Mesodermal cell (in vitro differentiated cells): ENCODE results near the gene PRC1.
A peak's percentile ranks its signal among the peaks of the same experiment; 100 is the strongest.

Experiments used
- H3K27ac ChIP-seq: 2 replicates; pipeline ENCODE4 v1.7.0; 2013; ENCODE audit warnings: mild to moderate bottlenecking, low read depth, low read length, moderate library complexity; ENCODE audit not compliant: severe bottlenecking
- H3K36me3 ChIP-seq: 2 replicates; pipeline ENCODE4 v1.7.1; 2013; ENCODE audit warnings: mild to moderate bottlenecking, low read length, moderate library complexity; ENCODE audit not compliant: control insufficient read depth, insufficient read depth
- H3K4me1 ChIP-seq: one replicate; pipeline ENCODE4 v1.7.1; 2013; ENCODE audit warnings: mild to moderate bottlenecking, low read length; ENCODE audit not compliant: insufficient read depth, control insufficient read depth, poor library complexity, severe bottlenecking
- H3K4me3 ChIP-seq: 2 replicates; pipeline ENCODE4 v1.7.0; 2013; ENCODE audit warnings: low read length, control low read depth, mild to moderate bottlenecking; ENCODE audit not compliant: insufficient read depth, poor library complexity, severe bottlenecking; ENCODE audit errors: extremely low read depth
- H3K9me3 ChIP-seq: 2 replicates; pipeline ENCODE4 v1.7.1; 2013; ENCODE audit warnings: mild to moderate bottlenecking, low read length, moderate library complexity; ENCODE audit not compliant: control insufficient read depth
- WGBS, 2 experiments: methylation state at CpG; one replicate each; pipeline ENCODE4 v1.1.5; 2013; ENCODE audit warnings: missing lambda C conversion rate in 2 of 2; ENCODE audit not compliant: insufficient coverage in 2 of 2; 5-methylcytosine and 5-hydroxymethylcytosine counted together

PRC1 gene

GRCh38 chr15:90945091-90945490 is 49.2 kb downstream of the PRC1 start:
- Histone ChIP-seq H3K4me3 (no peak overlapping the region), H3K27ac (no peak overlapping the region), H3K4me1 (no peaks in the 10 kb centered on the region), H3K36me3 (peaks cover 89% of the 10 kb centered on the region), H3K9me3 (no peaks in the 10 kb centered on the region)
- 92 to 100% methylated on average over 4 to 6 of the region's 7 CpGs for WGBS, 2 experiments

GRCh38 chr15:90942354-90943120 is 51.8 kb downstream of the PRC1 start:
- Histone ChIP-seq H3K4me1 (no peaks in the 10 kb centered on the region), H3K9me3 (no peaks in the 10 kb centered on the region), H3K27ac (no peak overlapping the region), H3K4me3 (no peak overlapping the region), H3K36me3 (peaks cover 89% of the 10 kb centered on the region)
- WGBS, 2 experiments = 97 to 98% methylated on average over 11 of the region's 12 CpGs

GRCh38 chr15:90941038-90941437 is 53.3 kb downstream of the PRC1 start:
- WGBS, 2 experiments = 98 to 100% methylated on average over 4 of the region's 4 CpGs
- H3K4me3 ChIP-seq = no peak overlapping the region
- no peaks in the 10 kb centered on the region for H3K9me3 ChIP-seq
- H3K4me1 ChIP-seq = peaks cover 4% of the 10 kb centered on the region
- no peak overlapping the region for H3K27ac ChIP-seq
- peaks cover 91% of the 10 kb centered on the region for H3K36me3 ChIP-seq

GRCh38 chr15:90939756-90940155 is 54.6 kb downstream of the PRC1 start:
- peaks cover 8% of the 10 kb centered on the region for H3K4me1 ChIP-seq
- peaks cover 82% of the 10 kb centered on the region for H3K36me3 ChIP-seq
- no peak overlapping the region for H3K27ac ChIP-seq
- H3K9me3 ChIP-seq = no peaks in the 10 kb centered on the region
- no peak overlapping the region for H3K4me3 ChIP-seq
- WGBS, 2 experiments = 95 to 97% methylated on average over 4 to 7 of the region's 7 CpGs

GRCh38 chr15:90938261-90938660 is 56.1 kb downstream of the PRC1 start:
- peaks cover 67% of the 10 kb centered on the region for H3K36me3 ChIP-seq
- H3K9me3 ChIP-seq = no peaks in the 10 kb centered on the region
- H3K4me1 ChIP-seq = peaks cover 8% of the 10 kb centered on the region
- 95 to 97% methylated on average over 3 to 4 of the region's 5 CpGs for WGBS, 2 experiments
- no peak overlapping the region for H3K4me3 ChIP-seq
- no peak overlapping the region for H3K27ac ChIP-seq

- Histone ChIP-seq H3K9me3 (no peaks in the 10 kb centered on the region), H3K27ac (no peak overlapping the region), H3K36me3 (peaks cover 53% of the 10 kb centered on the region), H3K4me1 (peaks cover 13% of the 10 kb centered on the region), H3K4me3 (no peak overlapping the region)
- WGBS, 2 experiments = 67 to 100% methylated on average over 1 of the region's 1 CpG
These were observed 57.5 kb downstream of the PRC1 start for GRCh38 chr15:90936823-90937222.

GRCh38 chr15:90934949-90935751 is 59.2 kb downstream of the PRC1 start, which contains the start of gene UNC45A:
TSS of gene UNC45A (plus strand) at chr15:90935285. CDS start at chr15:90935325, 40 bp downstream.
- no peaks in the 10 kb centered on the region for H3K9me3 ChIP-seq
- H3K4me1 ChIP-seq = peaks cover 13% of the 10 kb centered on the region
- H3K27ac ChIP-seq = no peak within 1 kb of the TSS
- peak within 1 kb of the TSS; percentile 65 for H3K4me3 ChIP-seq
- 1 to 2% methylated on average over 40 to 53 of the region's 65 CpGs for WGBS, 2 experiments
- H3K36me3 ChIP-seq = peaks cover 37% of the 10 kb centered on the region

GRCh38 chr15:90934256-90934948 is 59.9 kb downstream of the PRC1 start:
- H3K27ac ChIP-seq = no peak overlapping the region
- WGBS, 2 experiments = 3 to 5% methylated on average over 13 to 17 of the region's 19 CpGs

GRCh38 chr15:90933301-90933700 is 61.0 kb downstream of the PRC1 start:
- 89 to 93% methylated on average over 1 of the region's 1 CpG for WGBS, 2 experiments
- no peak overlapping the region for H3K4me3 ChIP-seq
- no peaks in the 10 kb centered on the region for H3K9me3 ChIP-seq
- no peak overlapping the region for H3K27ac ChIP-seq
- peaks cover 13% of the 10 kb centered on the region for H3K4me1 ChIP-seq
- H3K36me3 ChIP-seq = peaks cover 20% of the 10 kb centered on the region

More at GRCh38 chr15:90934256-90934948, 59.9 kb downstream of the PRC1 start:
- Histone ChIP-seq H3K36me3 (peaks cover 30% of the 10 kb centered on the region), H3K9me3 (no peaks in the 10 kb centered on the region), H3K4me1 (peaks cover 13% of the 10 kb centered on the region), H3K4me3 (peak overlapping the region; percentile 65)

- Histone ChIP-seq H3K27ac (no peak overlapping the region), H3K9me3 (no peaks in the 10 kb centered on the region), H3K4me3 (peak overlapping the region; percentile 81), H3K4me1 (peaks cover 13% of the 10 kb centered on the region), H3K36me3 (peaks cover 14% of the 10 kb centered on the region)
- WGBS, 2 experiments = 6 to 19% methylated on average over 4 to 5 of the region's 5 CpGs
These were observed 61.7 kb downstream of the PRC1 start for GRCh38 chr15:90932660-90932991.
